HG03025 (cell line): ENCODE data around the gene DEPDC4.
A peak's percentile ranks its signal among the peaks of the same experiment; 100 is the strongest.
"Not testable (repeated sequence)": the region's sequence is repeated elsewhere in the genome, so short reads cannot be mapped to it uniquely, and the experiment has no call there.

ENCODE experiments used
- ATAC-seq: cut with Tn5 transposase; IDR thresholded peaks from one replicate; pipeline ENCODE4 v1.9.1; 2021; ENCODE audit warnings: mild to moderate bottlenecking, moderate library complexity; ENCODE audit not compliant: unreplicated experiment, low FRiP score

Gene DEPDC4

GRCh38 chr12:100265732-100266584 lies 921 bp downstream of the DEPDC4 start:
- ATAC-seq: peak; percentile 1

- ATAC-seq: not testable (repeated sequence)
Observed at GRCh38 chr12:100265107-100265506, 1.8 kb downstream of the DEPDC4 start.

- ATAC-seq: no peak
Observed at GRCh38 chr12:100263131-100263530, 3.7 kb downstream of the DEPDC4 start.

GRCh38 chr12:100258127-100258526 lies 8.8 kb downstream of the DEPDC4 start:
- no peak for ATAC-seq

GRCh38 chr12:100254876-100255275 lies 12.0 kb downstream of the DEPDC4 start:
- ATAC-seq: no peak

- ATAC-seq: no peak
Observed at GRCh38 chr12:100253437-100253836, 13.4 kb downstream of the DEPDC4 start.

GRCh38 chr12:100251917-100252316 lies 15.0 kb downstream of the DEPDC4 start:
- no peak for ATAC-seq

GRCh38 chr12:100249941-100250340 lies 16.9 kb downstream of the DEPDC4 start:
- no peak for ATAC-seq

GRCh38 chr12:100248886-100249285 lies 18.0 kb downstream of the DEPDC4 start:
- ATAC-seq: no peak

- no peak for ATAC-seq
Observed at GRCh38 chr12:100247765-100248164, 19.1 kb downstream of the DEPDC4 start.

- no peak for ATAC-seq
Observed at GRCh38 chr12:100243137-100243536, 23.7 kb downstream of the DEPDC4 start.

- ATAC-seq: no peak
Observed at GRCh38 chr12:100239589-100239988, 27.3 kb downstream of the DEPDC4 start.

GRCh38 chr12:100238801-100239200 lies 28.1 kb downstream of the DEPDC4 start:
- no peak for ATAC-seq

- no peak for ATAC-seq
Observed at GRCh38 chr12:100234591-100235304, 32.1 kb downstream of the DEPDC4 start.

- ATAC-seq: no peak
Observed at GRCh38 chr12:100234166-100234565, 32.7 kb downstream of the DEPDC4 start.

- ATAC-seq: not testable (repeated sequence)
Observed at GRCh38 chr12:100231873-100232272, 35.0 kb downstream of the DEPDC4 start.

- ATAC-seq: no peak
Observed at GRCh38 chr12:100229876-100230275, 37.0 kb downstream of the DEPDC4 start.

- no peak for ATAC-seq
Observed at GRCh38 chr12:100229036-100229635, 37.7 kb downstream of the DEPDC4 start.

- ATAC-seq: no peak
Observed at GRCh38 chr12:100225491-100225890, 41.4 kb downstream of the DEPDC4 start.

GRCh38 chr12:100222173-100222572 lies 44.7 kb downstream of the DEPDC4 start:
- ATAC-seq: not testable (repeated sequence)

- ATAC-seq: no peak
Observed at GRCh38 chr12:100221523-100221922, 45.4 kb downstream of the DEPDC4 start.
